Measurements from ENCODE around the gene BCL11B.
A peak's percentile ranks its signal among the peaks of the same experiment; 100 is the strongest.

Gene BCL11B

DNA sequence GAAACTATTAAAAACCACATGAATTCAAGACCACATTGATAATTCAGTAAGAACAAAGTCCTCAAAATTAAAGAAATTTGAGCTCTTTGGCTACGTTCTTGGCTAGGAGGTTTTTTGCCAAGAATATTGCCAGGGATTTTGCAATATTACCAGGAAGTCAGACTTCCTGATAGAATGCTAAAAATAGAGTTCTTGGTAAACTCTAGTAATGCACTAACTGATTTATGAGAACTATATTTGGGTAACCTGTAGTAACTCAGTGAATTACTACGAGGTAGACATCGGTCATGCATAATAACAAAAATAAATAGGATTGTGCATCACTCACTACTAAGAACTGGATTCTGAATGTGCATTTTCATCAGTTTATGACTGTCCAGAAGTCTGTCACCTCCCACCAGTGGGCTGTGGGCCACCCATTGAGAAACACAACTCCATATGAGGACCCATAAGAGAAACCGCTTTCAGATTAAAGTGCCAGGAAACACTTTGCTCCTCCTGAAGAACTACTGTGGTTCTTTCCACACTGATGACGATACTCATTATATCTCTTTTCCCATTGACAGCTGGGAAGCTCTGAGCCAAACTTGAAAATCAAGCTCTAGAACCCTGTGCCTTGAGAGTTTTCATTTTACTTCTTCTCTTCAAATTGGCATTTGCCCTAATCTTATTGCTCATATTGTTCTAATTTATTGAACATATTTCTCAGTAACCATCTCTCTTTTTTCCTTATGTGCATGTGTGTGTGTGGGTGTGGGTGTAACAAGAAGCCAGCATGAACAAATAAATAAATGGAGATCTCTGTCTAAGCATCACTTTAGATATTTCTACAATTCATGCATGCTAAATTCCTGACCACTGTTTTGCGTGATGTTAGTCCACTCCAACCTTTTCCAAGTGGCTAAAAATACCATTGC, 116.6 kb downstream of the BCL11B start:
- DNase-seq: peak; percentile 9

DNA sequence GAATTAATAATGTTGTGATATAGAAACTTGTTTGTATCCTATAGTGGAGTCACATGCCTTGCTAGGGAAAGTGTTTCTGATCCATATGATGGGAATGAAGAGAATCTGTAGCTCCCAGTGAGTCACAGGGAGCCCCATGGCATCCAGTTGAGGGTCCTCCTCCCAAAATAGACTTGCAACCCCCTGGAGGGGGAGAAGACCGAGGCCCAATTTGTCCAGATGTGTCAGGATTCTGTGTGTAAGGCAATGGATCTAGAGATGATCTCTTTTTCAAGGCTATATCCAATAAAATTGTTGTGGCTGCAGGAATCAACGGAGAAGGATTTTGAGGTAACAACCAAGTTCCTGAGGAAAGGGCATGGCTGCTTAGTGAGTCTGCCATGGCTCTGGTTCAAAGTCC, 121.8 kb downstream of the BCL11B start:
- peak; percentile 24 for DNase-seq

DNA sequence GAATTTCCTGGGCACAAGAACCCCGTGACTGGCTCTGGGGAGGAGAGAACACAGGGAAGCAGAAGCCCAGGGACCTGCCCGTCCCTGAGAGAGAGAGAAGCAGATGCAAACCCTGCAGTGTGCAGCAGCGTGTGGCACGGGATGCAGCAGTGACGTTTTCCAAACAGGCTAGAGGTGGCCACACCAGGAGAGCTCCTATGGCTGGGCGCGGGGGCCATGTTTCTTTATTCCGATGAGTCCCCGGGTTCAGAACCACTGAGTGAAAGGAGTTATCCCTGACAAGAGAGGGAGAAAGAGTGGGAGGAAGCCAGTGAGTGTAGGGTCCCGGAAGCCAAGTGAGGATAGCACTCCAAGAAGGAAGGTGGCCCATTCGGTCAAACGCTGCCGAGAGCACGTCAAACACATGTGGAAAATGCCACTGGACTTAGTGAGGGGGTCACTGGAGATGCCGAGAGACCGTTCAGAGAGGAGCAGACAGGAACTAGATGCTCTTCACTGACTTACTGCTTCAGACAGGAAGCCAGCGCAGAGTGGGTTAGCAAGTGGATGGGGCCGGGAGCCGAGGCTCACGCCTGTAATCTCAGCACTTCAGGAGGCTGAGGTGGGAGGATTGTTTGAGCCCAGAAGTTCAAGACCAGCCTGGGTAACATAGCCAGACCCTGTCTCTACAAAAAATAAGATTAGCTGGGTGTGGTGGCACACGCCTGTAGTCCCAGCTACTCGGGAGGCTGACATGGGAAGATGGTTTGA, 123.0 kb downstream of the BCL11B start:
- peak; percentile 33 for DNase-seq

DNA sequence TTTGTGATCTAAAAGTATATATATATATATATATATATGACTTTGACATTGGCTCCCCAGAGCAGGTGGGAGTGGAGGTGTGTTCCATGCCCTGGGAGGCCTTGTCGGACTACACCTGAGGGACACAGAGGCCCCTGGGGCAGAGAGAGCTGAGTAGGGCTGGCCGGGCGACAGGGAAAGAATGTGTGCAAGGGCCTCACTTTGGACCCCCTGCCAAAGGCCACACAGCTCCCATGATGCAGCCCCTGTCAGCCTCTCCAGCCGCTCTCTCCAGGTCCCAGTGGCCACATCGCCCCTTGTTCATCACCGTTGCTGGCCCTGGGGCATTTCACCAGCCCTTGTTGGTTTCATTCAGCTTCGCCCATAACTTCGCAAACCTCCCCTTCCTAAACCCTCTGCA, 123.9 kb downstream of the BCL11B start:
- peak; percentile 43 for DNase-seq

DNA sequence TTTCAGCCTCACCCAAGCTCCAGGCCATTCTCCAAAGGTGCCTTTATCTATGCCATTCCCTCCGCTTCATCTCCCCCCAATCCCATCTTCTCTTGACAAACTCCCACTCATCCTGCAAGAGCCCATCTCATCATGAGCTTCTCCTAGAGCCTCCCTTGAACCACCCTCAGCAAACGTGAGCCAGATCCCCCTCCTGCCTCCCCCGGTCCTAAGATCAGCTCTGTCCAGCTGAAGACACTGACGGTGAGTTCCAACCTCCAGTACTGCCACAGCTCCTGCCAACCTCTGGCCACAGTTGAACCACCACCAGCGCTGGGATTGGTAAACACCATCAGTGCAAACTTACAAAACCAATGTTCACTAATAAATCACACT, 124.6 kb downstream of the BCL11B start:
- DNase-seq: peak; percentile 40

DNA sequence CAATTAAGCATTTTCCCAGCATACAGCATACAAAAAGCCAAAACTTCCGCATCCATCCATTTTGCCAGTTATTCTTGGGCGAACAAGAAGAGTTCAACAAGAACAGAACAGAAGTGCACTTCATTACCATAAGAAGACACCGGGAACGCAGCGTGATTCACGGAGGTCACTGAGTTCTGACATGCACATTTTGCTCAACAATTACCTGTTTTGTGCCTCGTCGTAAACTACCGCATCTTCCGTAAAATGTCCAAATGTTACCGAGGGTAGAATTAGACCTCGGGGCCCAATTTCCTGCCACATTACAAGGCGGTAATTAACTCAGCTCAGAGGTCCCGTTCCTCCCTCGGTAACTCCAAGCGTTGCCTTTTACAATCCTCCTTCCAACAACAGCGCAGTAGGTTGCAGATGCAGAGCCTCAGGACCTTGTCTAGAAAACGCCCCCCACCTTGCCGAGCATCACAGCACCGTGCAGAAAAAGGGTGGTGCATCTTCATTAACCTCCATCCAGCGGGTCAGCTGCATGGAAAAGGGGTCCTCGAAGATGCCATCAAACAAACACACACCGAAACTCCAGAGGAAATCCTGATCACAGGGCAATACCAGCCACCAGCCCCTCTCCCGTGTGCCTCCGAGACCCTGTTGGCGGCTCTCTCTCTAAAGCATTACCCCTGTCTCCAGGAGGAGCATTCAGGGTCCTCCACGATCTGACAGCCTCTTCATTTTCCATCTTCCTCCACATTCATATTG, 125.2 kb downstream of the BCL11B start:
- peak; percentile 43 for DNase-seq

DNA sequence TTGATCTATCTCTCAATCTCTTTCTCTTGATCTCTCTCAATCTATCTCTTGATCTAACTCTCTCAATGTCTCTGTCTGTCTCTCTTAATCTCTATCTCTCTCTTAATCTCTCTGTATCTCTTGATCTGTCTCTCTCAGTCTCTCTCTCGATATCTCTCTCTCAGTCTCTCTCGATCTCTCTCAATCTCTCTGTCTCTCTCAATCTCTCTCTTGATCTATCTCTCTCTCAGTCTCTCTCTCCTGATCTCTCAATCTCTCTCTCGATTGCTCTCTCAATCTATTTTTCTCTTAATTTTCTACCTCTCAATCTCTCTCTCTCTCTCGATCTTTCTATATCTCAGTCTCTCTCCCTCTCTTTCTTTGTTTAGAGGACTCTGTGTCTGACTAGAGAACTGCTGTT, 126.7 kb downstream of the BCL11B start:
- no peak for DNase-seq

DNA sequence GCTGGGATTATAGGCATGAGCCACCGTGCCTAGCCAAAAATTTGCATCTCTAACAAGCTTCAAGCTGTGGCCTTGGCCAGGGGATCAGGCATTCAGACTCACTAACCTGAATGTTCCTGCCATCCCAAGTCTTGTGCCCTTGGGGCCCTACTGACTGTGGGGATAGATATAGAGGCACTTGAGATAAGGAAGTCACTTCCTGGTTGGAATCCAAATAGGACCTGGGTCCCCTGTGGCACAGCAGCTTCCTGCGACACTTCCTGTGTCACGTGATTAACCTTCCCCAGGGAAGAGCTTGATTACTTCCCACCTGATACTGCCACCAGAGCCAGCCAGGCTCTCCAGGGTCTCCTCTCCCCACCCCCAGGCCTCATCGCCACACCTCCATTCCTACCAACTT, 128.2 kb downstream of the BCL11B start:
- peak; percentile 63 for DNase-seq

DNA sequence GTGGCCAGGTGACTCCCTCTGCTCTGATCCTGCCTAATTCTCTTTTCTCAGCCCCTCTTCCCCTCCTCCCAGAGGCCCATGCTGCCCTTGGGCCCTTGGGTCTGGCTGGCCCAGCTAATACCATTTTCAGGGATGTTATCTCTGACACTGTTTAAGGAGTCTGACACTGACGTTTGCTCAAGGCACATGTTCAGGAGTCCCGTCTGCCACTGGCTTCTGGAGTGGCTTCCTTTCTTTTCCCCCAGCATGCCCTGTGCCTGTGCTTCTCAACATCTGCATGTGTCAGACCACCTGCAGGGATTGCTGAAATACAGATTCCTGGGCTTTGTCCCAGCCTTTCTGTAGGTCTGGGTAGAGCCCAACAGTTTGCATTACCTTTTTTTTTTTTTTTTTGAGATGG, 128.9 kb downstream of the BCL11B start:
- peak; percentile 53 for DNase-seq

DNA sequence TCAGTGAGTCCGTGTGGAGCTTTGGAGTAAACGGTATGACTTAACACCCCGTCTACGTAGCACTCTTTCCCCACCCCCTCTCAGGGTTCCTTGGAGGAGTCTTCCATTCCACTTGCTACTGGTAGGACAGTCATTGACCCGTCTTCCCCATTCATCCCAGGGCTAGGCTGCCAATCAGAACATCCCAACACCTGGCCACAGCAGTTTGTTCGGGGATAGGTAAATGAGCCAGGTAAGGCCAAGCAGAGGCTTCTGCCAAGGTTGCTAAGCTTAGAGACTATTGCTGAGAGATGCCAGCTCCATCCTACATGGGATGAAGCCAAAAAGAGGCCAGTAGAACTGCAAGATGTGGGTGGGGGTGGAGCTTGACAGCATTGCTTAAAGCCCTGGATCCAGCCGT, 130.8 kb downstream of the BCL11B start:
- peak; percentile 42 for DNase-seq

DNA sequence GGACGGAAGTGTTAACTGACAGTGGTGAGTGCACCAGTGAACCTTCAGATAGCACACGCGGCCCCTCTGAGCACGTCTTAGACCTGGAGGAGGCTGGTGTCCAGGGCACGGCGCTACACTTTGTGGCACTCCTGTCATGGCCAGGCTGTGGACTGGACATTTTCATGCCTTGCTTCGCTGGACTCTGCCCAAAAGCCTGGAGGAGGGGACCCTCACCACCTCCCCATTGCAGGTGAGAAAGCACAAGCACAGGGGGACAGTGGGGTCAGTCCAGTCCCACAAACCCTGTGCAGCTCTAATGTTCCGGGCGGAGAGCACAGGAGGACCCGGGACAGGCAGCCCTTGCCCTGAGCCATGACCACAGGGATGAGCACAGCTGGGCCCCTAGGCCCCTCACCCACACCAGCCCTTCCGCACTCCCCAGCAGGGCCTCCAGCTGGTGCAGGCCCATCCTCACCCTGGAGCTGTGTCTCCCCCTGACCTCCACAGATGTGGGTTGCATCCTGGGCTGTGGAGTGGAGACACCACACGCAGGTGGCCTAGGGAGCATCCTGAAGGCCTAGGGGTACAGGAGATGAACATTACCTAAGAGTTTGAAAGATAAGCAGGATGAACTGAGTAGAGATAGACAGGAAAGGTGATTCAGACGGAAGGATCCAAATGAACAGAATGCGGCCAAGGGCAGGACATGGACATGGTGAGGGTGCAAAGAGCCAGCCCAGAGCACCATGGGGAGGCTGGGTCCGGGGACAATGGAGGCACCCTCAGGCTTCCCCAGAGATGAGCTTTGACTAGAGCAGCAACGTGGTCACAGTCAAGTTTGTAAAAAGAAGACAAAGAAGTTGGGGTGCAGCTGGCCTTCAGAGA, 132.8 kb downstream of the BCL11B start:
- peak; percentile 47 for DNase-seq

DNA sequence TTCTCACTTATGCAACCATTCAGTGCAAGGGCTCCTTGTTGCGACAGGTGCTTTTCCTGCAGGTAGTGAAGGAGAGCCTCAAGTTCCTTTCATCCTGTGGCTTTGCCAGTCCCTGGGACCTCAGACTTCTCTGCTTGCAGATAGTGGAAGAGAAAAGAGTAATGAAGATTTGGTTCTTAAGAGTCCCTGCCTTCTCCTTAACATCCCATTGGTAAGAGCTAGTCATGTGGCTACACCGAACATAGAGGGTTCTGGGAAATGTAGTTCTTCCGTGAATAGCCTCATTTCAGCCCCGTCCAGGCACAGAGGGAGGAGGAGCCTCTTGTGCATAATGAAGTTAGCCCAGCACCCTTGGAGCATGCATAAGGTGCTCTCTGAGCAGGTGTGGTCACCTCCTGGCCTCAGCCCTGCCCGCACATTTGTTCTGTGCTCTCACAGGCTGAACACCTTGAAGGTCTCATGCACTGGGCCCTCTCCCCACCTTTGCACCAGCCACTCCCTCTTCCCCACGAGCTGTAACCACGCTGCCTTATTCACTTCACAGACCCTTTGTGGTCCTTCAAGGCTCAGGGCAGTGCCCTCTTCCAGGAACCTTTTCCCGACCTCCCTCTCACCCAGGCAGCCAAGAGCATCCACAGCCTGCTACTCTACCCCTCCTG, 134.0 kb downstream of the BCL11B start:
- DNase-seq: peak; percentile 41

DNA sequence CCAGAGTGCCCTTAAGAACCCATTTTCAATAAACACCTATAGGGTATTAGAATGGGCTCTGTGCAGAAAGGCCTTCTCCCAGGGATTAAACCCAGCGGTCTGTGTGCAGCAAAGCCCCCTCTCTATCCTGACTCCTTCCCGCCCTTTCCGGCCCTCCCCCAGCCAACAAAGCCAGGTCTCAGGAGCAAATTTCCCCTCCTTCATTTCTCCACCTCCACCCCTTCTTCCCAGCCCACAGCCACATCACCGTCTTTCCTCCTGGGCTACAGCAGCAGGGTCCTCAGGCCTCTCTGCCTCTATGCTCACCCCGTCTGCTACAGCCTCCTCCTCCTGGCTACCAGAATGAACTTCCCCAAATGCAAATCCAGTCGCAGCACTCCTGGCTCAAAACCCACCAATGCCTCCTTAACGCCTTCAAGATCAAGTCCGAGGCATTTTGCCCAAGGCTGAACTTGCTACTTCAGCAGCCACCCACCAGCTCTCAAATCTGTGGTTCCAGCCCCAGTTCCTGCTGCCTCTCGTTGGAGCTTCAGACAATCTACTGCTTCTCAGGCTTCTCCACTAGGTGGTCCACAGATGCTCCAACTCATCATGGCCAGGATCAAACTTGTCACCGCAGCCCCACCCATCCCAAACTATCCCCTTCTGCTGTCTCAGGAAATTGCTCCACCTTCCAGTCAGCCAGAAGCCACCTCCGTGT, 134.8 kb downstream of the BCL11B start:
- DNase-seq: peak; percentile 38

DNA sequence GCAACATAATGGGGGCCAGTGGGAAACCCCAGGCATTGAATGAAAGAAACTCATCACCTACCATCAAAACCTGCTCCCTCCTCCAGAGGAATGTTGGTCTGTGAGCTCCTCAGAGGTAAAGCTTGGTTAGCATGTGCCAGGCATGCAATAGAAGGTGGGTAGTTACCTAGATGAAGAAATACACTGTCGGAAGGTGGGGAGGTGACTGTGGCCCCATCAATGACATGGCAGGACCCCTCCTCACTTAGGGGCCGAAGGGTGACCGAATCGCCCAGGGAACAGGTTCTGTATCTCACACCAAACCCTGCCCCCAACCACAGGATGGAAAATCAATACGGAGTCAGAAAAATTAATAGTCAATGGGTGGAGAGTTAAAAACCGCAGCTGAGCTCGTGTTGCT, 135.6 kb downstream of the BCL11B start:
- peak; percentile 25 for DNase-seq

DNA sequence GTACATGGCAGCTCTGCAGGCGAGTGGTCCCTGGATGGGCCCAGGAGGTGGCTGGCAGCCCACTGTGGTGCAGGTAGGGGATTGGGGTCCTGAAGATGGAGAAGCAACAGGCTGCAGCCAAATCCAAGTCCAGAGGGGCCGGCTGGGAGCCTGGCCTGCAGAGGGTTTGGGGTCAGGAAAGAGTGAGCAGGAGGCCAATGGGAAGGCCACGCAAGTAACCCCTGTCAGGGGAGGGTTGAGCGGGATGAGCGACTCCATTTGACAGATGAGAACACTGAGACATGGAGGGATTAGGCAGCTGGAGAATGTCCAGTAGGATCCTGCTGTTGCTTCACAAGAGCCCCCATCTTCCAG, 136.0 kb downstream of the BCL11B start:
- peak; percentile 30 for DNase-seq

DNA sequence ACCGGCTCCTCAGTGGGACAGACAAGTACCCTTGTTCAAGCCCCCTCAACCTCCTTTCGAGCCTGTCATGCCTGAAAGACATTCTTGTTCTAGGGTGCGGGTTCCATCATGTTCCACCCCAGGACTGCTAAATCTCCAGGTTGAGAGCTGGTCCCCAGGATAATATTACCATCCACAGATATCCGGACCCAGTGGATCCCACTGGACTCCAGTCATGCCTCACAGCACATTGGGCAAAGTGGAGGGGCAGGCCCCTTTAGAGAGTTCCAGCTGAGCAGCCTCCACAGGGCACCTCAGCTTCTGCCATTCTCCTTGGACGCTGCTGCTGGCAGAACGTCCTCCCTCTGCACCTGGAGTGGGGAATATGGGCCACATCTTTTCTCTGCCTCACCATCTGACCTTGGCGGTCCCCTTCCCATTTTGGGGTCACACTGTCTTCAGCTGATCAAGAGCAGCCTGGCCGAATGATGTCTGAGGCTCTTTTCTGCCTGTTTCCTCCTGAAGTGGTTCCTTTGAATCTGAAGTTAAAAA, 137.4 kb downstream of the BCL11B start:
- DNase-seq: no peak

DNA sequence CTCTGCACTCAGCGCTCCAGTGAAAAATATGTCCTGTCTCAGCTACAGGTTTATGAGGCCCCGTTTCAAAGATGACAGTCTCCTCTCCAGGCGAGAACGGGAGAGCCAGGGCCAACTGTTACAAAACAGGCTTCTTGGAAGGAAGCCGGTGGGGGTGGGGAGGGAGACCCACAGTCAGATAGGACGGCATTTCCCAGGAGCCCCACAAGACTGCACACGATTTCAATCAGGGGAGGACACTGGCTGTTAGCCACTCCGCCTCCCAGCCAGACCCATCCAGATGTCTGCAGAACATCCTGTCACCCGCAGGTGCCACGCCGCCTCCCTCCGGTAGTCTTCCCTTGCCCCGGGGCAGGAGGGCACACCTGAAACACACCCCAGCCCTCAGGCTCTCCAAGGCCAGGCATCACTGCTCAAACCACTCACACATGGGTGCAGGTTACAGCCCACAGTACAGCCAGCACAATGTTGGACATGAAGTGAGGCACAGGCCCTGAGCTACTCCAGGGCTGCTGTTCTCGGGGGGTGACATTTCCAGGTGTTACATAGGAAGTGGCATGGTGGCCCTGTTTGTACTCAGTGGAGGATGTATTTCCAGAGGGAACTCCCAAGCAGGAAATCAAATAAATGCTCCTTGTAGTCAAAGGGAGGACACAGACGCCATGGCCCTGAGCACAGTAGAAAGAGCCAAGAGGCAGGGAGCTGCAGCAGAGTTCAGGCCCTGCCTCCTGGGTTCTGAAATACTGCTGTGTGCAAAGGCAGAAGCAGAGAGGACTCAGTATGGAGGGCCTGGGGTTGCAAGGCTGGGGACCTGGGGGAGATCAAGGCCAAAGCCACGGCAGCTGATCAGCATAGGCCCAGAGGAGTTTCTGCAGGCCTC, 138.1 kb downstream of the BCL11B start:
- peak; percentile 62 for DNase-seq

DNA sequence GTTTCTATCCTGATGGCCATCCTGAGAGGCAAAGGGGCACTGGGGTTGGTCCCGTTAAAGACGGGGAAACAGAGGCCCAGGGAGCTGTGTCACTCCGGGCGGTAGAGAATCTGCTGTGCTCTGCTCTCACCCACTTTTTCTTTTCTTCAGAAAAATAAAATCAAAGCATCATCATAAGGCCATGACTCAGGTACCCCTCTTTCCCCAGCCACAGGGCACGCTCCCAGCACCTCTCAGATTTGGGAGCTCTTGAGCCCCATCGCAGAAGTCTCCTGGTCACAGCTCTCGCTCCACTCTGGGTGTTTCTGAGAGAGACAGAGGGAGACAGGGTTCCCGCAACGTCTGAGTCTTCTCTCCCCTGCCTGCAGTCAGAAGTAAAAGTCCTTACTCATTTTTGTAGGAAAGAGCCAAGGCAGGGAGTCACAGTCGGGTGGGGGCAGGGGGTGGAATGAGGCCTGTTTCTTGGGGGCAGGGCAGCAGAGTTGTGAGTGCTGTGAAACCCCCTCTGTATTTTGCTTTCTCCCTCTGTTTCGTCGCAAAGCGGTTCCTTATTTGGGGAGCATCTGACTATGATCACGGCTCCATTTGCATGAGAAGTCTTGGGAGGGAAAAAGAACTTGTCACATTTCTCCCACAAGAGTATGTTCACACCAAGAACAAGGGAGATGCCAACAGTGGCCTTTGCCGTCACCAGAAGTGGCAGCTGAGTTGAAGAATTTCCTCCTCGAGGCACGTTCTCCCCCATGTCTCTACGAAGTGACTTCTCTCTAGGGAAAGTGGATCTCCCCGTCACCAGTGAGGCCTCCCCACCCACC, 139.0 kb downstream of the BCL11B start:
- DNase-seq: no peak

DNA sequence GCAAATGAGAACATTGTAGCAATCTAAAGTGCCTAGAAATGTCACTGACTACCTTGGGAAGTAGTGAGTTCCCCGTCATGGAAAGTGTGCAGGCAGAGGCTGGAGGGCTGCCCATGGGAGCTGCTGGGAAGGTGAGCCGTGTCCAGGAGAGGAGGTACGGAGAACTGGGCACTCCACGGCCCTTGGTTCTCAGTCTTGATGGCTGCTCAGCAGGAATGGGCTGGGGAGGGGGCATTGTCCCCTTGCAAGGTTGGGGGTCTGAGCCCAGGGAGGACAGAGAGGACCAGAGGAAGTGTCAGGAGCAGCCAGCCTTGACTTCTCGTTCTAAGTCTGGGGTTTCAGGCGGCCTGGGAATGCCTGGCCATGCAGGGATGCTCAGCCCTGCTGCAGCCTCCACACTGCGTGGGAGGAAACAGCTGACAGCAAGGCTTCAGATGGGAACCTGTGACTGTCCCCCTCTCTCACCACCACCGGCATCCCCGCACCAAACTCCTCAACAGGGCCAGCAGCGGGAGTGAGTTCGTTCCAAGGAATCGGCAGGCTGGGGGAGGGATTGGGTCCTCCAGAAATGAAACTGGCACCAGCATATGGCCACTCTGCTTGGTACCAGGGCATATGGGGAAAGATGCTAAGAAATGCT, 140.2 kb downstream of the BCL11B start:
- no peak for DNase-seq

All from islet precursor cell (in vitro differentiated cells).